IMR-90 (cell line): ENCODE measurements around the gene SUSD1. TPM values are rescaled to one million over a fixed set of nuclear protein-coding genes. Genes with fewer than 3 reads are reported as not detected.
A peak's percentile ranks its signal among the peaks of the same experiment; 100 is the strongest.

Source experiments
- ATAC-seq: fragments of 200-7000 bp; cut with Tn5 transposase; 2 replicates; pipeline ENCODE4 v1.9.1; 2020; ENCODE audit warnings: low read depth, mild to moderate bottlenecking, moderate library complexity
- BruUV-seq: library from RNA; stranded (reverse); fragments of 400-500 nt; replicated peaks from 2 replicates; lab custom pipeline; 2021; lab: Mats Ljungman, UMichigan
- CTCF ChIA-PET: fragments of 300-600 bp; formaldehyde crosslinking; extraction: SDS; loops from one replicate; lab custom pipeline; 2021; ENCODE audit warnings: antibody characterized with exemption; lab: Yijun Ruan, JAX
- POLR2A ChIA-PET: fragments of 300-600 bp; sonication (Branson Sonifier 250); formaldehyde crosslinking; loops from one replicate; lab custom pipeline; 2022; ENCODE audit warnings: antibody characterized with exemption; ENCODE audit not compliant: unreplicated experiment; lab: Charles Lee
- DNase-seq: peaks from one replicate; pipeline ENCODE4 v3.0.0; 2013
- H2AFZ ChIP-seq: replicated peaks from 2 replicates; pipeline ENCODE3; 2013; ENCODE audit warnings: low read length, mild to moderate bottlenecking; ENCODE audit not compliant: poor library complexity
- H2AK5ac ChIP-seq: 2 replicates; pipeline ENCODE4 v1.6.1; 2013; ENCODE audit warnings: low read depth, low read length, inconsistent platforms
- H2AK9ac ChIP-seq: replicated peaks from 2 replicates; pipeline ENCODE3; 2013; ENCODE audit warnings: mild to moderate bottlenecking, low read depth, low read length, moderate library complexity; ENCODE audit not compliant: poor library complexity
- H2BK120ac ChIP-seq: 2 replicates; pipeline ENCODE4 v1.6.1; 2013; ENCODE audit warnings: low read depth, low read length, inconsistent platforms
- H2BK15ac ChIP-seq: 3 replicates; pipeline ENCODE4 v1.6.1; 2013; ENCODE audit warnings: low read depth, low read length, inconsistent platforms
- H2BK20ac ChIP-seq: 2 replicates; pipeline ENCODE4 v1.6.1; 2013; ENCODE audit warnings: low read depth, mild to moderate bottlenecking, inconsistent platforms, low read length, moderate library complexity
- H2BK5ac ChIP-seq: 2 replicates; pipeline ENCODE4 v1.6.1; 2013; ENCODE audit warnings: mild to moderate bottlenecking, low read depth, low read length, inconsistent platforms; ENCODE audit not compliant: poor library complexity, severe bottlenecking
- H3K14ac ChIP-seq: replicated peaks from 2 replicates; pipeline ENCODE4 v1.6.1; 2013; ENCODE audit warnings: low read depth, low read length, inconsistent platforms
- H3K18ac ChIP-seq: 2 replicates; pipeline ENCODE4 v1.6.1; 2013; ENCODE audit warnings: low read depth, low read length, control low read depth
- H3K23ac ChIP-seq: 2 replicates; pipeline ENCODE4 v1.6.1; 2013; ENCODE audit warnings: low read depth, low read length, inconsistent platforms
- H3K27ac ChIP-seq: 2 replicates; pipeline ENCODE4 v1.5.1; 2013; ENCODE audit warnings: mild to moderate bottlenecking, control low read depth, low read length; ENCODE audit not compliant: insufficient read depth
- H3K27me3 ChIP-seq: 2 replicates; pipeline ENCODE4 v1.6.1; 2013; ENCODE audit warnings: low read length; ENCODE audit not compliant: control insufficient read depth, insufficient read depth
- H3K36me3 ChIP-seq: 2 replicates; pipeline ENCODE4 v1.6.1; 2013; ENCODE audit warnings: low read length, mixed read lengths; ENCODE audit not compliant: control insufficient read depth, insufficient read depth
- H3K4ac ChIP-seq: 2 replicates; pipeline ENCODE4 v1.6.1; 2013; ENCODE audit warnings: low read depth, low read length, inconsistent platforms
- H3K4me1 ChIP-seq: 2 replicates; pipeline ENCODE4 v1.6.1; 2013; ENCODE audit warnings: low read length, mixed read lengths; ENCODE audit not compliant: control insufficient read depth, insufficient read depth
- H3K4me2 ChIP-seq: 2 replicates; pipeline ENCODE4 v1.6.1; 2013; ENCODE audit warnings: low read depth, mild to moderate bottlenecking, control low read depth, low read length, moderate library complexity
- H3K4me3 ChIP-seq: 2 replicates; pipeline ENCODE4 v1.5.1; 2013; ENCODE audit warnings: low read depth, mild to moderate bottlenecking, control low read depth, low read length, moderate library complexity; ENCODE audit not compliant: insufficient read depth
- H3K56ac ChIP-seq: 2 replicates; pipeline ENCODE4 v1.6.1; 2013; ENCODE audit warnings: low read length, inconsistent platforms; ENCODE audit not compliant: insufficient read depth; ENCODE audit errors: extremely low read depth
- H3K79me1 ChIP-seq, 2 experiments: 2 replicates each; pipeline ENCODE4 v1.6.1; 2013; ENCODE audit warnings: low read length in 2 of 2, inconsistent platforms in 1 of 2, low read depth in 1 of 2
- H3K9ac ChIP-seq: 2 replicates; pipeline ENCODE4 v1.6.1; 2013; ENCODE audit warnings: low read depth, low read length, control low read depth
- H3K9me1 ChIP-seq: 2 replicates; pipeline ENCODE4 v1.6.1; 2013; ENCODE audit warnings: low read length, inconsistent platforms; ENCODE audit not compliant: insufficient read depth
- H3K9me3 ChIP-seq: 2 replicates; pipeline ENCODE4 v1.6.1; 2013; ENCODE audit warnings: low read length; ENCODE audit not compliant: control insufficient read depth, insufficient read depth
- H4K20me1 ChIP-seq: 2 replicates; pipeline ENCODE4 v1.6.1; 2013; ENCODE audit warnings: low read length, inconsistent platforms; ENCODE audit not compliant: insufficient read depth
- H4K5ac ChIP-seq: 2 replicates; pipeline ENCODE4 v1.6.1; 2013; ENCODE audit warnings: mild to moderate bottlenecking, low read depth, low read length, control low read depth
- H4K8ac ChIP-seq, 2 experiments: 2 replicates each; pipeline ENCODE4 v1.6.1; 2013; ENCODE audit warnings: low read depth in 2 of 2, low read length in 2 of 2, control low read depth in 1 of 2, inconsistent platforms in 1 of 2
- H4K91ac ChIP-seq: 2 replicates; pipeline ENCODE4 v1.6.1; 2013; ENCODE audit warnings: low read depth, low read length, inconsistent platforms; ENCODE audit not compliant: insufficient read depth
- BHLHE40 ChIP-seq: fragments of 150-350 bp; IDR thresholded peaks from 2 replicates; pipeline ENCODE4 v1.6.1; 2016; ENCODE audit warnings: mild to moderate bottlenecking, low read depth, low read length
- CEBPB ChIP-seq: IDR thresholded peaks from 2 replicates; pipeline ENCODE4 v1.6.1; 2012; ENCODE audit warnings: low read depth, low read length, improper control_type of control experiment
- CHD1 ChIP-seq: IDR thresholded peaks from 2 replicates; pipeline ENCODE4 v1.6.1; 2012; ENCODE audit warnings: low read depth, low read length, improper control_type of control experiment
- CTCF ChIP-seq: conservative IDR thresholded peaks from 2 replicates; pipeline ENCODE4 v1.5.1; 2012; ENCODE audit warnings: mild to moderate bottlenecking, low read depth, low read length, improper control_type of control experiment
- ELK1 ChIP-seq: fragments of 150-350 bp; IDR thresholded peaks from 2 replicates; pipeline ENCODE4 v1.6.1; 2016; ENCODE audit warnings: low read depth, mild to moderate bottlenecking, low read length, moderate library complexity, borderline replicate concordance
- FOS ChIP-seq: fragments of 150-350 bp; IDR thresholded peaks from 2 replicates; pipeline ENCODE4 v1.6.1; 2016; ENCODE audit warnings: low read depth, low read length
- MAZ ChIP-seq: IDR thresholded peaks from 2 replicates; pipeline ENCODE4 v1.6.1; 2012; ENCODE audit warnings: low read depth, mild to moderate bottlenecking, low read length, improper control_type of control experiment, moderate library complexity, borderline replicate concordance
- MXI1 ChIP-seq: IDR thresholded peaks from 2 replicates; pipeline ENCODE4 v1.6.1; 2012; ENCODE audit warnings: low read depth, mild to moderate bottlenecking, low read length, moderate library complexity, borderline replicate concordance
- NFE2L2 ChIP-seq: fragments of 150-350 bp; IDR thresholded peaks from 2 replicates; pipeline ENCODE4 v1.6.1; 2016; ENCODE audit warnings: low read depth, mild to moderate bottlenecking, low read length
- POLR2A ChIP-seq: IDR thresholded peaks from 2 replicates; pipeline ENCODE4 v1.6.1; 2012; ENCODE audit warnings: mild to moderate bottlenecking, low read depth, low read length
- RAD21 ChIP-seq: IDR thresholded peaks from 2 replicates; pipeline ENCODE4 v1.6.1; 2012; ENCODE audit warnings: low read length, improper control_type of control experiment
- RCOR1 ChIP-seq: IDR thresholded peaks from 2 replicates; pipeline ENCODE4 v1.6.1; 2012; ENCODE audit warnings: mild to moderate bottlenecking, low read length, improper control_type of control experiment; ENCODE audit not compliant: insufficient replicate concordance
- RFX5 ChIP-seq: IDR thresholded peaks from 2 replicates; pipeline ENCODE4 v1.8.0; 2012; ENCODE audit warnings: low read depth, mild to moderate bottlenecking, low read length, moderate library complexity
- SMC3 ChIP-seq: fragments of 150-350 bp; IDR thresholded peaks from 2 replicates; pipeline ENCODE4 v1.6.1; 2016; ENCODE audit warnings: low read depth, mild to moderate bottlenecking, antibody characterized with exemption, low read length, moderate library complexity
- USF2 ChIP-seq: fragments of 150-350 bp; IDR thresholded peaks from 2 replicates; pipeline ENCODE4 v1.6.1; 2017; ENCODE audit warnings: mild to moderate bottlenecking, antibody characterized with exemption, low read length, low read depth
- WGBS, 2 experiments: methylation state at CpG; one replicate each; pipeline versions ENCODE4 v1.1.5 to v1.1.7; 2013; ENCODE audit warnings: missing lambda C conversion rate in 2 of 2; ENCODE audit not compliant: insufficient read length in 1 of 2; ENCODE audit errors: extremely low coverage in 2 of 2; 5-methylcytosine and 5-hydroxymethylcytosine counted together
- dilution Hi-C: fragments of 300-500 bp; cut with HindIII; formaldehyde crosslinking; loops from one replicate; pipeline ENCODE4 v1.14.3; 2018; ENCODE audit warnings: low sequenced_read_pairs; ENCODE audit not compliant: unreplicated experiment
- in situ Hi-C: fragments of 300-500 bp; cut with MboI; formaldehyde crosslinking; loops from 3 replicates; pipeline ENCODE4 v1.14.3; 2019; ENCODE audit warnings: low sequenced_read_pairs, inconsistent platforms, mixed read lengths
- intact Hi-C: fragments of 100-400 bp; cut with micrococcal nuclease; formaldehyde crosslinking; loops from 2 replicates; pipeline ENCODE4 v1.10.0; 2022
- polyA plus RNA-seq, 3 experiments: library from polyadenylated mRNA; depleted of rRNA; stranded (reverse); fragments of >200 nt; gene quantifications; 2 replicates each; pipeline ENCODE4 v1.2.3, GENCODE V29; 2012; ENCODE audit warnings: low replicate concordance in 1 of 3
- total RNA-seq: library from RNA; depleted of rRNA; stranded (reverse); fragments of >200 nt; gene quantifications from 2 replicates; pipeline ENCODE4 v1.2.3, GENCODE V29; 2012

Gene SUSD1
- total and polyA plus RNA-seq, 2 of the 4 experiments (the other 2 are of a cell fraction): 4.0 to 4.7 TPM

- ChIA-PET CTCF (interaction anchor here (0.5 to 2.0 kb wide), 15 partner anchors 11 to 320 kb away, joined by 3 to 11 read pairs (median 3); no protein-coding TSS in a partner anchor), POLR2A (interaction anchor here (0.7 to 1.6 kb wide), 4 partner anchors 24 to 174 kb away, joined by 3 to 15 read pairs (median 8); no protein-coding TSS in a partner anchor)
- BruUV-seq: no TSS peak
- Histone ChIP-seq H2AFZ (no peak overlapping the region), H3K9ac (peak overlapping the region; percentile 53; the same call in 1 of the 2 replicates), H3K23ac (peak overlapping the region; percentile 48; the same call in 1 of the 2 replicates), H3K79me1 (peaks cover 12 to 20% of the 10 kb centered on the region in 2 experiments; a peak in 3 of 4 replicates), H3K27me3 (no peaks in the 10 kb centered on the region), H2AK9ac (no peak overlapping the region), H2BK5ac (peak overlapping the region; percentile 99), H4K5ac (peak overlapping the region; percentile 79; the same call in 1 of the 2 replicates), H3K4me3 (no peak overlapping the region), H3K18ac (peak overlapping the region; percentile 89; the same call in 1 of the 2 replicates), H3K4me1 (peaks cover 19% of the 10 kb centered on the region), H3K9me3 (no peaks in the 10 kb centered on the region), H2BK15ac (peak overlapping the region; percentile 67; the same call in 2 of the 3 replicates), H3K27ac (peak overlapping the region; percentile 27; the same call in 1 of the 2 replicates), H2AK5ac (no peak overlapping the region), H3K56ac (peak overlapping the region; percentile 88), H4K91ac (peak overlapping the region; percentile 89), H2BK20ac (peak overlapping the region; percentile 95), H3K36me3 (no peaks in the 10 kb centered on the region), H3K14ac (peak overlapping the region; percentile 82), H4K20me1 (no peaks in the 10 kb centered on the region), H3K9me1 (peaks cover 12% of the 10 kb centered on the region), H3K4me2 (no peak overlapping the region), H4K8ac (peak overlapping the region; percentile 55 to 88; a peak in 3 of 4 replicates), H2BK120ac (peak overlapping the region; percentile 97), H3K4ac (peak overlapping the region; percentile 79)
- DNase-seq (no peak), ATAC-seq (peak; percentile 9)
- no CpG with 5 or more reads among the region's 2 CpGs for WGBS, 2 experiments
- dilution Hi-C loops (no loop called here), in situ Hi-C loops (loop anchor here (5.0 to 25.0 kb wide), 3 partner anchors 130 to 637 kb away; partner anchors contain the start of gene INIP), intact Hi-C loops (loop anchor here (2.0 to 10.0 kb wide), 2 partner anchors 440 to 476 kb away; partner anchors contain the start of genes DNAJC25 and PTGR1)
- no peak for TF ChIP-seq MXI1
- TF ChIP-seq CHD1: no peak
- TF ChIP-seq MAZ: no peak
- no peak for TF ChIP-seq CEBPB
- TF ChIP-seq NFE2L2: no peak
- no peak for TF ChIP-seq RCOR1
- no peak for TF ChIP-seq FOS
- no peak for TF ChIP-seq CTCF
- no peak for TF ChIP-seq BHLHE40
- no peak for TF ChIP-seq RFX5
- no peak for TF ChIP-seq SMC3
- TF ChIP-seq USF2: no peak
- no peak for TF ChIP-seq POLR2A
- TF ChIP-seq ELK1: no peak
- TF ChIP-seq RAD21: no peak
These were observed 100.1 kb downstream of the SUSD1 start for GRCh38 chr9:112075009-112075378.
